ENCODE data around the gene TPSG1.

Gene TPSG1

DNA sequence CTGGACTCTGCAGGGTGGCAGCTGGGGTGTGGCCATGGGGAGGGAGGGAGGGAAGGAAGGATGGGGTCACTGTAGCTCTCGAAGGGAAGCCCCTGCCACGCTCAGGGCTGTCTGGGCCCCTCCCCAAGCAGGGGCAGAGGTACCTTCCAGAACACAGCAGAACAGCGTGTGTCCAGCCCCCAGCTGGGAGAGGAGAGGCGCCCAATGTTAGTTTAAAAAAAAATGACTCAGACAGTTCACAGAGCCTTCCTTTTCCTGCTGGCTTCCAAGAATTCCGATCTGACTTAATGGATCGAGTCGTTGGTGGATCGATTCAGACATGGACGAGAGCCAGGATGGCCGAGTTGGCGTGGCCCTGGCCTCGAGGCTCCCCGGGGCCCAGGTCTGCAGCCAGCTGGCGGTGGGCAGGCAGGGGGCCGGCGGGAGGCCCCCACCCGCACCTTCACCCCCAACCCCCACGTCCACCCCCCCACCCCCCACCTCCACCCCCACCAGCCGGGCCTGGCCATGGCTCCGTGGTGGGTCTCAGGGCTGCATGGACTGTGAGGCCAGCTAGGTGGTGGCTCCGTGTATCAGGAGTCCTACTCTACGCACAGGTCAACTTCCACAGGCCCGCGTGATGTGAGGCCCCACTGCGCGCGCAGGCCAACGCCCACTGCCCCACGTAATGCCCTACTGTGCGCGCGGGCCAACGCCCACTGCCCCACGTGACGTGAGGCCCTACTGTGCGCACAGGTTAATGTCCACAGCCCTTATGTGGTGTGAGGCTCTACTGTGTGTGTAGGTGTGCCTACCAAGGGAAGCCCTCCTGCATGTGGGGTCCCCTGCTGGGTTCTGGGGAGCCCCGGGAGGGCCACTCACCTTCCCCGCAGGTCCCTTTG, 50.4 kb downstream of the TPSG1 start:
- no peak for DNase-seq

- no peak for DNase-seq
Measured at GRCh38 chr16:1173788-1174451, 51.1 kb downstream of the TPSG1 start.

- no peak for DNase-seq
Measured at GRCh38 chr16:1172651-1173050, 52.4 kb downstream of the TPSG1 start.

GRCh38 chr16:1171854-1172428, 53.1 kb downstream of the TPSG1 start:
- DNase-seq, result no peak
